Karpas-422 (cell line): ENCODE measurements around the gene SH3BP2. TPM values are rescaled to one million over a fixed set of nuclear protein-coding genes. Genes with fewer than 3 reads are reported as not detected.

Experiments used
- DNase-seq: peaks from one replicate; pipeline ENCODE4 v3.0.0-alpha.2; 2015
- H2AFZ ChIP-seq: fragments of 200-600 bp; sonication (generic); 2 replicates; pipeline ENCODE4 v1.6.1; 2014; ENCODE audit warnings: antibody characterized with exemption, low read length, mixed read lengths
- H3K27ac ChIP-seq: fragments of 200-600 bp; sonication (generic); 2 replicates; pipeline ENCODE4 v1.5.1; 2014; ENCODE audit warnings: mild to moderate bottlenecking, low read length, moderate library complexity
- H3K27me3 ChIP-seq: fragments of 200-600 bp; sonication (generic); 2 replicates; pipeline ENCODE4 v1.6.1; 2014; ENCODE audit warnings: low read length, mixed read lengths
- H3K36me3 ChIP-seq: fragments of 200-600 bp; sonication (generic); 2 replicates; pipeline ENCODE4 v1.6.1; 2014; ENCODE audit warnings: low read length, mixed read lengths; ENCODE audit not compliant: insufficient read depth
- H3K4me1 ChIP-seq: fragments of 200-600 bp; sonication (generic); 2 replicates; pipeline ENCODE4 v1.6.1; 2014; ENCODE audit warnings: mild to moderate bottlenecking, low read length, mixed read lengths
- H3K4me2 ChIP-seq: fragments of 200-600 bp; sonication (generic); 2 replicates; pipeline ENCODE4 v1.6.1; 2014; ENCODE audit warnings: low read length, low read depth, mild to moderate bottlenecking; ENCODE audit not compliant: poor library complexity, severe bottlenecking
- H3K4me3 ChIP-seq: fragments of 200-600 bp; sonication (generic); 2 replicates; pipeline ENCODE4 v1.5.1; 2014; ENCODE audit warnings: mild to moderate bottlenecking, antibody characterized with exemption, low read length, mixed read lengths
- H3K79me2 ChIP-seq: fragments of 200-600 bp; sonication (generic); 2 replicates; pipeline ENCODE4 v1.6.1; 2014; ENCODE audit warnings: mild to moderate bottlenecking, low read length, mixed read lengths
- H3K9ac ChIP-seq: fragments of 200-600 bp; sonication (generic); 2 replicates; pipeline ENCODE4 v1.6.0; 2014; ENCODE audit warnings: low read length
- H3K9me2 ChIP-seq: fragments of 200-600 bp; sonication (generic), shearing (Covaris generic); replicated peaks from 2 replicates; pipeline ENCODE4 v1.6.0; 2014; ENCODE audit warnings: mild to moderate bottlenecking, low read length, moderate library complexity; ENCODE audit not compliant: insufficient read depth
- H3K9me3 ChIP-seq: fragments of 300-700, 200-600 bp; sonication (generic); 2 replicates; pipeline ENCODE4 v1.6.1; 2014; ENCODE audit warnings: low read length, mixed read lengths
- H4K20me1 ChIP-seq: fragments of 200-600 bp; sonication (generic); 2 replicates; pipeline ENCODE4 v1.6.1; 2014; ENCODE audit warnings: mild to moderate bottlenecking, antibody characterized with exemption, low read length, low read depth; ENCODE audit not compliant: insufficient read depth
- total RNA-seq: library from RNA; depleted of rRNA; stranded (reverse); fragments of >200 nt; shearing (Covaris generic); gene quantifications from 2 replicates; pipeline ENCODE4 v1.2.3, GENCODE V29; 2014; ENCODE audit warnings: low replicate concordance

Gene SH3BP2
- total RNA-seq, 1 experiment from 2014 or later: 17.2 TPM

DNA sequence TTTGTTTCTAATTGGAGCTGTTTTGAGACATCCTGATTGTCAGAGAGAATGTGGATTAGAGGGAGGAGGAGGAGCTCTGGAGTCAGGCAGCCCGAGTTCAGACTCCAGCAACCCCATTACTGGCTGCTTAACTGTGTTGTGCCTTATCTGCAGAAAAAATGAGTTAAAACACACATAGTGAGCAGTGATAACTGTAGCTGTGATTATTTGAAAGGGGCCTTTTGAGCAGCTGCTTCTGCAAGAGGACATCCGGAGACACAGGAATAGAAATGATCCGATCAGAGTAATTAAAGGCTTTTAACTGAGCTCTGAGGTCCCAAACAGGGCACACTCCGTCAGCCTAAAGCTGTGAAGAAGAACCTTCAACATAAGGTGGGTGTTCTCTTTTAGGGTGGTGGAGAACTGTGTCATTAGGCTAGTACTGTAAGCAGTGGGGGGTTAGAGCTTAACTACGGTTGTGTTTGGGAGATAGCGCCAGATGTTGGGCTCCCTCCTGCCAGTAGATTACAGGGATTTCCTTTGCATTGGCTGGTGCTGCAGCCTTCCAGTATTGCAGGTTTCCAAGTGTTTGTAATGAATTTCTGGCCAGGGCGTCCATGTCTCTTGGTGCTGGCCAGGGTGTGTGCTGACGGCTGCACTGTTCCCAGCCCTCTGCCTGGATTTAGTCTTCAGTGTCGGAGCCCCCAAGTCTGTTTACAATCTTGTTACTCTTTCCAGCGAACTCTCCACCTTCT, 75.0 kb downstream of the SH3BP2 start:
- Histone ChIP-seq H3K4me3 (no peak overlapping the region), H3K27ac (no peak overlapping the region), H3K9ac (no peak overlapping the region), H3K4me1 (peaks cover 4% of the 10 kb centered on the region; the same call in 1 of the 2 replicates), H3K9me3 (no peaks in the 10 kb centered on the region), H3K9me2 (no peaks in the 10 kb centered on the region), H2AFZ (no peak overlapping the region), H4K20me1 (peaks cover 29% of the 10 kb centered on the region), H3K79me2 (peaks cover 9% of the 10 kb centered on the region; the same call in 1 of the 2 replicates), H3K27me3 (no peaks in the 10 kb centered on the region), H3K4me2 (no peak overlapping the region), H3K36me3 (no peaks in the 10 kb centered on the region)
- no peak for DNase-seq

DNA sequence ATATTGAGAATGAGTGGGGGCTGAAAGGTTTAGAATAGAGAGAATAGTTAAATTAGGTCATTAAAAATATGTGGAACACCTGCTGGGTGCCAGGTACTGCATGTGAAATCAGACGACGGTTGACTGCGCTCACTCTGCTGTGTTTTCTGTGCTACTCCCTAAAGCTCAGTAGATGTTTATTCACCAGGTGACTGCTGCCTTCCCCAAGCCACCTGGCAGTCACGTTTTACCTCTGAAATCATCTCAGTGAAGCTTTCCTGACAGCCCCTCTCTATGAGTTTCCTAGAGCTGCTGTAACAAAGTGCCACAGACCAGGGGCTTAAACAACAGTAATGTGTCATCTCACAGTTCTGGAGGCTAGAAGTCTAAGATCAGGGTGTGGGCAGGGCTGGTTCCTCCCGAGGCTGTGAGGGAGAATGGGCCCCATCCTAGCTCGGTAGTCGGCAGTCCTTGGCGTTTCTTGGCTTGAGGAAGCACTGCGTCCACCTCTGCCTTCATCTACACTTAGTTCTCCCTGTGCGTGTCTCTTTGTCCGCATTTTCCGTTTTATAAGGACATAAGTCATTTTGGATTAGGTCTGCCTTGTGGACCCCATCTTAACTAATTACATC, 76.1 kb downstream of the SH3BP2 start:
- no peaks in the 10 kb centered on the region for H3K9me2 ChIP-seq
- no peak overlapping the region for H3K4me2 ChIP-seq
- no peak overlapping the region for H3K4me3 ChIP-seq
- no peaks in the 10 kb centered on the region for H3K27me3 ChIP-seq
- H3K79me2 ChIP-seq: peaks cover 15% of the 10 kb centered on the region
- H3K4me1 ChIP-seq: peaks cover 13% of the 10 kb centered on the region; the same call in 1 of the 2 replicates
- H3K27ac ChIP-seq: no peak overlapping the region
- H2AFZ ChIP-seq: no peak overlapping the region
- H3K9ac ChIP-seq: no peak overlapping the region
- H3K9me3 ChIP-seq: no peaks in the 10 kb centered on the region
- H3K36me3 ChIP-seq: no peaks in the 10 kb centered on the region
- no peak for DNase-seq
- H4K20me1 ChIP-seq: peaks cover 21% of the 10 kb centered on the region

DNA sequence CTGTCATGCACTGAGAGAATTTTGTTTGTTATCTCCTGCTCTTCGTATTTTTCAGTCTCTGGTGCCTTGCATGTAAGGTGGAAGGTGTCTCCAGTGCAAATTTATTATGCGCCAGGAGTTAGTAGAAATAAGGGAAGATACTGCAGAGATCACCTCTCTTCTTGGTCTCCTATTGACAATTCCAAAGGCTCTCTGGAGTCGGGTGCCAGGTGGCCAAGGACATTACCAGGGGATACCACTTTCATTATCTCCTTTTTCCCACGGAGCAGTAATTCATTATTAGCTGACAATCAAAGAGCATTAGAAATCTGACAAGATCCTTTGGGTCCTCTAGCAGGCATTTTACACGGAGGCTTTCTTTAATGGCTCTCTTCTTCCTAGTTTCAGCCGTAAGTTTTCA, 76.8 kb downstream of the SH3BP2 start:
- Histone ChIP-seq H4K20me1 (peaks cover 20% of the 10 kb centered on the region), H3K27me3 (no peaks in the 10 kb centered on the region), H3K9ac (no peak overlapping the region), H3K9me2 (no peaks in the 10 kb centered on the region), H3K4me3 (no peak overlapping the region), H3K79me2 (peaks cover 19% of the 10 kb centered on the region), H3K4me2 (no peak overlapping the region), H2AFZ (no peak overlapping the region), H3K9me3 (no peaks in the 10 kb centered on the region), H3K27ac (no peak overlapping the region), H3K36me3 (no peaks in the 10 kb centered on the region), H3K4me1 (peaks cover 18% of the 10 kb centered on the region)
- DNase-seq: no peak

DNA sequence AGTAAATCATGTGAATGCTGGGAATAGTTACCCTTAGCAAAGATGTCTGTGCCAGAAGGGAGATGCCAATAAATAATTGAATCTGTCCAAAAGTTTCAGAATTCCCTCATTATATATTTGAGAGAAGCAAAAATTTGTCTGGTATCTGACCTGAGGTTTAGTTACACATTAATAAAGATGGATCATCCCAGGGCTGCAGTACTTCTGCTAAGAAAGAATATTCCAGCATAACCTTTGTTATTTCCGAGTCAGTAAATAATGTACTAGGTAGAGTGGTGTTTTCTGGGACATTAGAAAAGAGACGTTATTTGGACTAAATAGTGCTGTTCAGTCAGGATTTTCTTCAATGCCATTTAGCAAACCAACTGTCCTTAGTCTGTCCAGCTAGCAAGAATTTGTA, 77.2 kb downstream of the SH3BP2 start:
- peaks cover 17% of the 10 kb centered on the region for H4K20me1 ChIP-seq
- H3K27me3 ChIP-seq: no peaks in the 10 kb centered on the region
- no peaks in the 10 kb centered on the region for H3K36me3 ChIP-seq
- H3K79me2 ChIP-seq: peaks cover 23% of the 10 kb centered on the region
- no peak overlapping the region for H2AFZ ChIP-seq
- no peaks in the 10 kb centered on the region for H3K9me2 ChIP-seq
- H3K4me1 ChIP-seq: peaks cover 23% of the 10 kb centered on the region
- H3K27ac ChIP-seq: no peak overlapping the region
- H3K4me2 ChIP-seq: no peak overlapping the region
- no peaks in the 10 kb centered on the region for H3K9me3 ChIP-seq
- no peak overlapping the region for H3K9ac ChIP-seq
- DNase-seq: no peak
- no peak overlapping the region for H3K4me3 ChIP-seq

DNA sequence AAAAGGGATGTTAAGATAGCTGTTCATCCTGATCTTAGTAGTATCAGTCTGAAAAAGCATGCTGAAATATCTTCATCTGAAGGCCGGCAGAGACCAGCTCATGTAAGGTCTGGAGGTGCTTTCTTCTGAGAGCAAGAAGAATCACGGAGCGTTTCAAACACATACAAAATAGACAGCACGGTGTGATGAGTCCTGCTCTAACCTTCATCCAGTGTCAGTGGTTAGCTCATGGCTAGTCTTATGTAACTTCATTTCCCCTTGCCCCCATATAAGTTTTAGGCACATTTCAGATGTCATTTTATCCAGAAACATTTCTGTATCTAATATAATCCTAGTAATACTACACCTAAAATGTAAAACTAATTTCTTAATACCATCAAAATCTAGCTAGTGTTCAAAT, 78.6 kb downstream of the SH3BP2 start:
- peaks cover 23% of the 10 kb centered on the region for H3K79me2 ChIP-seq
- H3K4me2 ChIP-seq: no peak overlapping the region
- H3K4me3 ChIP-seq: no peak overlapping the region
- peaks cover 13% of the 10 kb centered on the region for H4K20me1 ChIP-seq
- no peak overlapping the region for H2AFZ ChIP-seq
- H3K27ac ChIP-seq: no peak overlapping the region
- H3K4me1 ChIP-seq: peaks cover 23% of the 10 kb centered on the region
- no peaks in the 10 kb centered on the region for H3K9me3 ChIP-seq
- no peak overlapping the region for H3K9ac ChIP-seq
- no peaks in the 10 kb centered on the region for H3K27me3 ChIP-seq
- H3K9me2 ChIP-seq: no peaks in the 10 kb centered on the region
- DNase-seq: no peak
- peaks cover 4% of the 10 kb centered on the region; the same call in 1 of the 2 replicates for H3K36me3 ChIP-seq

DNA sequence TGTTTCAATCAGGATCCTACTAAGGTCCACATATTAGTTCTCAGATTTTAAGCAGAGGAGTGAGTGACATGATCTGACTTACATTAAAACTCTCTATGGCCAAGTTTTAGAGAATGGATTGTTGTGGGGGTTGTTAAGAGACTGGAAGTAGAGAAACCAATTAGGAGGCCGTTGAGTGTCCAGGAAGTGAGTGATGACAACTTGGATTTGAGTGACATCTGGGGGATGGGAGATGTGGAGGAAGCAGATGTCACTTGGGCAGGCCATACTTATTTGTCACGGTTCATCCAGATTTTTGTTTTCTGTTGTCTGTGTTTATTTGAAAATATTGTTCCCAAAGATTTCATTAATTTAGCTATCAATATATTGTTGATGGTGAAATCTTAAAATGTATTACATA, 79.0 kb downstream of the SH3BP2 start:
- H3K4me2 ChIP-seq: no peak overlapping the region
- peaks cover 23% of the 10 kb centered on the region for H3K79me2 ChIP-seq

DNA sequence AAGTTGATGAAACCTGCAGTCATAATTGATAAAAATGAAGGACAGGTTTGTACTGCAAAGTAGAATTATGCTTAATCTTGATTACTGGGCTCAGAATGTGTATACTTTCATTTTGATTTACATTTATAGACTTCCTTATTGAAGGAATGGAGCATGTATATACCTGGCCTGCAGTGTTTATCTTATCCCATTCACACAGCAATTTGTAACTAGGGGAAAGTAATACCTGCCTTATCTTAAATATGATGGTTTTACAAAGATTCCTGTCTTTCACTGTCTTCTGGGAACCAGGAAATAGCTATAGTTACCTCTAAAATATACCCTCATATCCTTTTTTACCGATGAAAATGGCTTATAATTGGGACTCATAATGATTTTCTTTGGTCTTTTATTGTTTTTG, 80.4 kb downstream of the SH3BP2 start:
- peaks cover 25% of the 10 kb centered on the region for H3K79me2 ChIP-seq
- H3K27me3 ChIP-seq: no peaks in the 10 kb centered on the region
- H3K36me3 ChIP-seq: peaks cover 4% of the 10 kb centered on the region; the same call in 1 of the 2 replicates
- peaks cover 23% of the 10 kb centered on the region for H3K4me1 ChIP-seq
- no peak overlapping the region for H3K4me2 ChIP-seq
- H4K20me1 ChIP-seq: peaks cover 8% of the 10 kb centered on the region
- no peaks in the 10 kb centered on the region for H3K9me2 ChIP-seq
- no peak overlapping the region for H3K9ac ChIP-seq
- no peak overlapping the region for H3K27ac ChIP-seq
- H3K9me3 ChIP-seq: no peaks in the 10 kb centered on the region
- H2AFZ ChIP-seq: no peak overlapping the region
- DNase-seq: no peak
- H3K4me3 ChIP-seq: no peak overlapping the region

More for the DNA sequence above, 79.0 kb downstream of the SH3BP2 start:
- no peak overlapping the region for H3K9ac ChIP-seq
- DNase-seq: no peak
- H3K27me3 ChIP-seq: no peaks in the 10 kb centered on the region
- H3K36me3 ChIP-seq: peaks cover 4% of the 10 kb centered on the region; the same call in 1 of the 2 replicates
- no peaks in the 10 kb centered on the region for H3K9me3 ChIP-seq
- no peak overlapping the region for H3K4me3 ChIP-seq
- no peaks in the 10 kb centered on the region for H3K9me2 ChIP-seq
- H3K4me1 ChIP-seq: peaks cover 23% of the 10 kb centered on the region
- no peak overlapping the region for H3K27ac ChIP-seq
- no peak overlapping the region for H2AFZ ChIP-seq
- H4K20me1 ChIP-seq: peaks cover 13% of the 10 kb centered on the region

DNA sequence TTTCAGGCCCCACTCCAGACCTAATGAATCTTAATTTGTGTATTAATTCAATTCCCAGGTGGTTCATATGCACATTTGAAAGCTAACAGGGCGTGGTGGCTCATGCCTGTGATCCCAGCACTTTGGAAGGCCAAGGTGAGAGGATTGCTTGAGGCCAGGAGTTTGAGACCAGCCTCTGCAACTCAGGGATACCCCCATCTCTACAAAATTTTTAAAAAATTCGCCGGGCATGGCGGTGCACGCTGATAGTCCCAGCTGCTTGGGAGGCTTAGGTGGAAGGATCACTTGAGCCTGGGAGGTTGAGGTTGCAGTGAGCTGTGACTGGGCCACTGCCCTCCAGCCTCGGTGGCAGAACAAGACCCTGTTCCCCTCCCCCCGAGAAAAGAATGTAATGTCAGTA, 82.0 kb downstream of the SH3BP2 start:
- Histone ChIP-seq H3K9me3 (no peaks in the 10 kb centered on the region), H3K4me2 (no peak overlapping the region), H3K4me1 (peaks cover 23% of the 10 kb centered on the region), H3K9me2 (no peaks in the 10 kb centered on the region), H2AFZ (no peak overlapping the region), H3K79me2 (peaks cover 26% of the 10 kb centered on the region), H4K20me1 (no peaks in the 10 kb centered on the region), H3K27me3 (no peaks in the 10 kb centered on the region), H3K9ac (no peak overlapping the region), H3K27ac (no peak overlapping the region), H3K36me3 (peaks cover 4% of the 10 kb centered on the region; the same call in 1 of the 2 replicates), H3K4me3 (no peak overlapping the region)
- no peak for DNase-seq
